Stimulated activated CD8-positive, alpha-beta memory T cell treated with anti-CD3 and anti-CD28 coated beads, Interleukin-7, amount 100 ng/mL, for 48 hours (primary cell): ENCODE results near the gene CER1.

ENCODE experiments used
- DNase-seq, 2 donors: peaks; one replicate each; pipeline ENCODE4 v3.0.0-alpha.2; 2020; ENCODE audit warnings: low read depth in 1 of 2; ENCODE audit errors: extremely low read depth in 1 of 2

Gene CER1

GRCh38 chr9:14670718-14671117, 51.8 kb downstream of the CER1 start:
- DNase-seq = no peak
